HG03095 (cell line): ENCODE results near the gene COL23A1.
"Not testable (repeated sequence)": the region's sequence is repeated elsewhere in the genome, so short reads cannot be mapped to it uniquely, and the experiment has no call there.

Source experiments
- ATAC-seq: cut with Tn5 transposase; IDR thresholded peaks from one replicate; pipeline ENCODE4 v1.9.1; 2021; ENCODE audit warnings: moderate library complexity; ENCODE audit not compliant: unreplicated experiment

The COL23A1 gene

GRCh38 chr5:178515776-178516503 is 74.3 kb downstream of the COL23A1 start:
- no peak for ATAC-seq

- no peak for ATAC-seq
These were observed 75.3 kb downstream of the COL23A1 start for GRCh38 chr5:178514851-178515418.

DNA sequence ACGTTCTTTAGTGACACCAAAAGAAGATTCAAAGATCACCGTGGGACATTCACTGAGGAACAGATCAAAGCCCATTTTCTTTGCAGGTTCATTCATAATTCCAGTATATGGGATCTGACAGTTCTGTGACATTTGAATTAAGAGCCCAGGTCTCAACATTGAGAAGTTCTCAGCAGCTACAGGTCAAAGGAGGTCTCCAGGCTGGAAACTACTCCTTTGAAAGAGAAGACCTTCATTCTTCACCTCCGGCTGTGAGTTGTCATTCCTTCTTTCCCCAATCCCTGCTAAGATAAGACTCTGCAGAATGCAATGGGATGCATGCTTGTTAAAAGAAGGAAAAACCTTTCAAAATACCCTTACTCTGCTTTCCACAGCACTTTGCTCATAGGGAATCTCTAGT is 79.0 kb downstream of the COL23A1 start:
- no peak for ATAC-seq

DNA sequence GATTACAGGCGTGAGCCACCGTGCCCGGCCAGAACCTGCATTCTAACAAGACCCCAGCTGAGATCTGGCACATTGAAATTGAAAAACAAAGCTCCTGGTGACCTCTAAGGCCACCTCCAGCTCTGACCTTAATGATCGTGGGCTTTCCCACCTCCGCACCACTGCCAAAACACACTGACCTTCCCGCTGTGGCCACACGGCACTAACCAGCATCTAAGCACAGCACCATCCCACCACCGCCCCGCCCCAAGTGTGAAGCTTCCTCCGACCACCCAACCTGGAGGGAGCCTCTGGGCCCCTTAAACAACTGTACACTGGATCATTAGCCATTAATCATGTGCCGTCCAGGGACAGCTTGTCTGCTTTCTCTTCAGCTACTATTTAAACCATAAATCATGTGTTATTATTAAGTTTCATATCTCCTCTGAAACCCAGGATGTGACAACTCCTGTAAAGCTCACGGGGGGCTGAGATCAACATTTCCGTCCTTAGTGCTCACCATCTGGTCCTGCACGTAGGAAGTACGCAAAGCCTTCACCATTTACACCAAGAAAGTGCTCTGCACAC is 80.6 kb downstream of the COL23A1 start:
- ATAC-seq, result no peak

DNA sequence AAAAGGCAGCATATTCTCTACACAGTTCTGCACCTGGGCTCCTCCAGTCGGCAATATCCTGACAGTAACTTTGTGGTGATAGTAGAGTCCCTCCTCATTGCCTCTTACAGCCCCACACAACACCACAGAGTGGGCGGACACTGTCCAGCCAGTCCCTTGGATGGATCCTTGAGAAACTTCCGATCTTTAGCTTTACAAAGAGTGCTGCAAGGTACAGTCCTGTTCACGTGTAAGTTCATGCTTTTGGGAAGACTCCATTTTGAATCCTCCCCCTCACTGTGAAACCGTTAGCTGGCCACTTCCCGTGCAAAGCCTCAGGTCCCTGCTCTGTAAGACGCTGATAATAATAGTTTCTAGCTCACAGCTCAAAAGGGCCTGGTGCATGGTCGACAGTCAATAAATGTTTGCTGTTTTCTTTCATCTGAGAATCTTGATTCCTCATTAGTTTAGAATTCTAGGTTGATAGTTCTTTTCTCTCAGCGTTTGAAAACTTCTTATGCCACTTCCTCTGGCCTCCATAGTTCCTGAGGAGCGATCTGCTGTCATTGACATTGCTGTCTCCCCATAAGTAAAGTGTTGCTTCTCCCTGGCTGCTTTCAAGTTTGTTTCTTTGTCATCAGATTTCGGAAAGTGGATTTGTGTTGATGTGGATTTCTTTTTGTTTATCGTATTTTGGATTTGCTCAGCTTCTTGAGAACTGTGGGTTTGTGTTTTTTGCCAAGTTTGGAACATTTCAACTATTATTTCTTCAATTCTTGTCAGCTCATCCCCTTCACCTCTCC is 82.9 kb downstream of the COL23A1 start:
- no peak for ATAC-seq

GRCh38 chr5:178505639-178506407 is 84.4 kb downstream of the COL23A1 start:
- ATAC-seq, result no peak

- no peak for ATAC-seq
These were observed 85.7 kb downstream of the COL23A1 start for GRCh38 chr5:178504340-178504960.

DNA sequence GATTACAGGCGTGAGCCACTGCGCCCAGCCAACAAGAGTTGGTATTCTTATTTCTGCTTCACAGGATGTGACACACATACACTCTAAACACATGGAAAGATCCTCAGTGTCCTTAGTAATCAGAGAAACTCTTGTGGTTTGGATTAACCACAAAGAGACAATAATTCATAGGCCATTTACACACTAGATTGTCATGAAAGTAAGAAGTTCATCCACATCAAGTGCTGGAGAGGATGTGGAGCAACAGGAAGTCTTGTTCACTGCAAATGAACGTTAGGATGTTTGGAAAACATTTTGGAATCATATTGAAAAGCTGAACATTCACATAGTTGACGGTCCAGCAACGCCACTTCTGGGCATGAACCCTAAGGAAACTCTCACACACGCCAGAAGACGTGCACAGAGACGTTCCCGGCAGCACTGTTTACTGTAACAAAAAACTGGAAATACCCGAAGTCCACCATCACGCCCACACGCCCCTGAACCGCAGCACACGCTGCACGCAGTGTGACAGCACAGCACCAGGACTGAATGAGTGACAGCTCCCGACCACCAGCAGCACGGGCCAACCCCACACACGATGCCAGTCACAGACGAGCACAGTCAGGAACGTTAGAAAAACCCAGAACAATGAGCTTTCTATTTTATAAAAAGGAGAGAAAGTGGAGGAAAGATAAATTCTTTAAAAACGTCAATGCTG is 87.6 kb downstream of the COL23A1 start:
- ATAC-seq, result no peak

DNA sequence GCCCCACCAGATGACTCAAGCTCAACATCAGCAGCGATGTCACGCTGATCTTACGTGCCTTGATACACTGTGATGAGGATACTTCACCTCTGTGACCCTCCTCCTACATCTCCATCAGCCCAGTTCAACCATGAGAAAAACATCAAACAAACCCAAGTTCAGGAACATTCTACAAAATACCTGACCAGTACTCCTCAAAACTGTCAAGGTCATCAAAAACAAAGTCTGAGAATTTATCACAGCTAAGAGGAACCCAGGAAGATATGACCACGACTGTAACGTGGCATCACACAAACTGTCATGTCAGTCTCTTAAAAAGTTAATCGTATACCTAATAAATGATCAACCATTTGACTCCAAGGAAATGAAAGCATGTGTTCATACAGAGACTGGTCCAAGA is 90.8 kb downstream of the COL23A1 start:
- ATAC-seq, result no peak

DNA sequence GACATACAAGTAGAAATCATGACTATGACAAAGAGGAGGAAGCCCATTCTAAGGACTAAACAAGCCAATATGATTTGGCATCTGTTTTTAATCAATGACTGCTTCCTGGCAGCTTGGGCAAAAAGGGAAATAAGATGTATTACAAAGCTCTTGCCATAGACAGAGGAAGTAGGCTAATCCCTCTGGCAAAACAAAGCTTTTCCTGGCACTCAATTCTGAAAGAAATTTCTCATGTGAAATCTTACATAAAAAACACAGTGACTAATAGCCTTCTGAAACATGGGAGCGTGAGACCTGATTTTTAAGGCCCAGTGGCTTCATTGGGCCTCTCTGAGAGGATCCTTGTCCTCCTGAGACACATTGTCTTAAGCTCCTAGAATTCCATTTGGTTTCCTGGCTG is 93.6 kb downstream of the COL23A1 start:
- no peak for ATAC-seq

DNA sequence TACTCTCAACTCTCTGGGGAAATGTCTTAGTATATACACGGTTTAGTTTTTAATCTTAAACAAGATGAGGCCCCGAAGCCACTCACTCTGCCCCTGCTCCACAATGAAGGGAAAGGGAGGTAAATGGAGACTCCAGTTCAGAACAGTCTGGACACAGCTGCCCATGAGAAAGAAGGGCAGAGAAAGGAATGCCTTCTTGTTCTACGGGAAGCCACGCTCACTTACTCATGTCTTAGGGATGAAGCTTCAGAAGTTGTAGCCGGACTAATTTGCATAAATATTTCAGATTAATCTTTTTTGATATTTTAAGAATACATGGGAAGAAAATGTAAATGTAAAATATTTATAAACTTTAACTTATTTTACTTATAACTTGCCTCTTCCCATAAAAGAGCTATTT is 94.0 kb downstream of the COL23A1 start:
- no peak for ATAC-seq

GRCh38 chr5:178495706-178496105 is 94.5 kb downstream of the COL23A1 start:
- no peak for ATAC-seq

DNA sequence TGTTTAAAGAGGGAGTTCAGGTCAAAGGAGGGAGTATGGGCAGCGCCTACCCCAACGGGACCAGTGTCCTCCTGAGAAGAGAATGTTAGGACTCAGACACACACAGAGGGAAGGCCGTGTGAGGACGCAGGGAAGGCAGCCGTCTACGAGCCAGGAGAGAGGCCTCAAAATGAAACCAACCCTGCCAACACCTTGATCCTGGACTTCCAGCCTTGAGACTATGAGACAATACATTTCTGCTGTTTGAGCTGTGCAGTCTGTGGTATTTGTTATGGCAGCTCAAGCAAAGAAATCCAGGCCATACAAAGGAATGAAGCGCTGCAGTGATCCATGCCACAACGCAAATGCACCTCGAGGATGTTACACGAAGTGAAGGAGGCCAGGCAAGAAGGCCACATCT is 97.9 kb downstream of the COL23A1 start:
- ATAC-seq, result no peak

- no peak for ATAC-seq
These were observed 99.1 kb downstream of the COL23A1 start for GRCh38 chr5:178490935-178491652.

DNA sequence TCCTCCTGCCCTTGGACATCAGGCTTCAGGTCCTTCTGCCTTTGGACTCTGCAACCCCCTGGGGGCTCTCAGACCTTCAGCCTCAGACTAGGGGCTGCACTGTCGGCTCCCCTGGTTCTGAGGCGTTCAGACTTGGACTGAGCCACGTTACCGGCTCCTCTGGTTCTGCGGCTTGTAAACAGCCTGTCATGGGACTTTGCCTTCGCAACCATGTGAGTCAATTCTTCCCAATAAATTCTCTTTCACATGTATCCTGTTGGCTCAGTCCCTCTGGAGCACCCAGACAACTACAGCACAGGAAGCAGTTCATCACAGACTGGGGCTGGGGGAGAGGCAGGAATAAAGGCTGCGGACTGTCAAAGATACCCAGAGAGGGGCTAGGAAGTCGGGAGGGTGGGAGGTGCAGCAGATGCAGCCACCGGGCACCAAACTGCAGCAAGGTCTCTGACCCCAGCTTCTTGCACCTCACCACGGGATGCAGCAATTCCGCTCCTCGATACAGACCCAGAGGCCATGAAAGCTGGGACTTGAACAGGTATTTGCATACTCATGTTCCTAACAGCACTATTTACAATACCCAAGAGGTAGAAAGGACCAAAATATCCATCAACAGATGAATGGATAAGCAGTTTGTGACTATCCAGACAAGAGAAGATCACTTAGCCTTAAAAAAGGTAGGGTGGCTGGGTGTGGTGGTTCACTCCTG is 100.8 kb downstream of the COL23A1 start:
- ATAC-seq, result no peak

GRCh38 chr5:178488696-178489095 is 101.5 kb downstream of the COL23A1 start:
- ATAC-seq, result no peak

GRCh38 chr5:178487911-178488600 is 102.1 kb downstream of the COL23A1 start:
- no peak for ATAC-seq

- ATAC-seq, result not testable (repeated sequence)
These were observed 103.2 kb downstream of the COL23A1 start for GRCh38 chr5:178486878-178487512.
